ENCODE results near the gene RGMA.

DNA sequence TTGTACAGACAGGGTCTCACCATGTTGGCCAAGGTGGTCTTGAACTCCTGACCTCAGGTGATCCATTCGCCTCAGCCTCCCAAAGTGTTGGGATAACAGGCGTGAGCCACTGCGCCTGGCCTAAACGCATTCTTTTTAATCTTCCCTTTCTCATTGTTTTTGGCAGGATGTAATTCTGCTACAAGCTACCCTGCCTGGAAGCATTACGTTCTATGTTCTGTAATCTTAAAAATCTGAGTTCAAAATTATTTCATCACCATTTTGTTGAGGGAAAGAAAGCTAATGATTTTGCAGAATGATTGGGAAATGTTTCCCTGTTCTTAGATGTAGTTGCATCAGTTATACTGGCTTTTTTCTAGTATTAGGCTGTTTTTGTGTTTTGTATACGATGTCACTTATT, 71.5 kb downstream of the RGMA start:
- TF ChIP-seq POLR2AphosphoS5 (IDR thresholded peaks at IDR 0.05; ENCODE audit: low read depth, low read length) (no peak), TAF1 (IDR thresholded peaks at IDR 0.05; ENCODE audit: borderline replicate concordance, insufficient read depth, low read length) (no peak)
- TF ChIP-seq, protein P1, sequence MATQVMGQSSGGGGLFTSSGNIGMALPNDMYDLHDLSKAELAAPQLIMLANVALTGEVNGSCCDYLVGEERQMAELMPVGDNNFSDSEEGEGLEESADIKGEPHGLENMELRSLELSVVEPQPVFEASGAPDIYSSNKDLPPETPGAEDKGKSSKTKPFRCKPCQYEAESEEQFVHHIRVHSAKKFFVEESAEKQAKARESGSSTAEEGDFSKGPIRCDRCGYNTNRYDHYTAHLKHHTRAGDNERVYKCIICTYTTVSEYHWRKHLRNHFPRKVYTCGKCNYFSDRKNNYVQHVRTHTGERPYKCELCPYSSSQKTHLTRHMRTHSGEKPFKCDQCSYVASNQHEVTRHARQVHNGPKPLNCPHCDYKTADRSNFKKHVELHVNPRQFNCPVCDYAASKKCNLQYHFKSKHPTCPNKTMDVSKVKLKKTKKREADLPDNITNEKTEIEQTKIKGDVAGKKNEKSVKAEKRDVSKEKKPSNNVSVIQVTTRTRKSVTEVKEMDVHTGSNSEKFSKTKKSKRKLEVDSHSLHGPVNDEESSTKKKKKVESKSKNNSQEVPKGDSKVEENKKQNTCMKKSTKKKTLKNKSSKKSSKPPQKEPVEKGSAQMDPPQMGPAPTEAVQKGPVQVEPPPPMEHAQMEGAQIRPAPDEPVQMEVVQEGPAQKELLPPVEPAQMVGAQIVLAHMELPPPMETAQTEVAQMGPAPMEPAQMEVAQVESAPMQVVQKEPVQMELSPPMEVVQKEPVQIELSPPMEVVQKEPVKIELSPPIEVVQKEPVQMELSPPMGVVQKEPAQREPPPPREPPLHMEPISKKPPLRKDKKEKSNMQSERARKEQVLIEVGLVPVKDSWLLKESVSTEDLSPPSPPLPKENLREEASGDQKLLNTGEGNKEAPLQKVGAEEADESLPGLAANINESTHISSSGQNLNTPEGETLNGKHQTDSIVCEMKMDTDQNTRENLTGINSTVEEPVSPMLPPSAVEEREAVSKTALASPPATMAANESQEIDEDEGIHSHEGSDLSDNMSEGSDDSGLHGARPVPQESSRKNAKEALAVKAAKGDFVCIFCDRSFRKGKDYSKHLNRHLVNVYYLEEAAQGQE (IDR thresholded peaks at IDR 0.05; ENCODE audit: insufficient read depth in 1 of 2, low read depth in 2 of 2, low read length in 2 of 2): no peak

Data from PFSK-1 (cell line).